ENCODE results near the gene MMP15. TPM values are rescaled to one million over a fixed set of nuclear protein-coding genes. Genes with fewer than 3 reads are reported as not detected.

Gene MMP15
- total RNA-seq, 1 donor from 2014 or later, result 32.3 TPM

DNA sequence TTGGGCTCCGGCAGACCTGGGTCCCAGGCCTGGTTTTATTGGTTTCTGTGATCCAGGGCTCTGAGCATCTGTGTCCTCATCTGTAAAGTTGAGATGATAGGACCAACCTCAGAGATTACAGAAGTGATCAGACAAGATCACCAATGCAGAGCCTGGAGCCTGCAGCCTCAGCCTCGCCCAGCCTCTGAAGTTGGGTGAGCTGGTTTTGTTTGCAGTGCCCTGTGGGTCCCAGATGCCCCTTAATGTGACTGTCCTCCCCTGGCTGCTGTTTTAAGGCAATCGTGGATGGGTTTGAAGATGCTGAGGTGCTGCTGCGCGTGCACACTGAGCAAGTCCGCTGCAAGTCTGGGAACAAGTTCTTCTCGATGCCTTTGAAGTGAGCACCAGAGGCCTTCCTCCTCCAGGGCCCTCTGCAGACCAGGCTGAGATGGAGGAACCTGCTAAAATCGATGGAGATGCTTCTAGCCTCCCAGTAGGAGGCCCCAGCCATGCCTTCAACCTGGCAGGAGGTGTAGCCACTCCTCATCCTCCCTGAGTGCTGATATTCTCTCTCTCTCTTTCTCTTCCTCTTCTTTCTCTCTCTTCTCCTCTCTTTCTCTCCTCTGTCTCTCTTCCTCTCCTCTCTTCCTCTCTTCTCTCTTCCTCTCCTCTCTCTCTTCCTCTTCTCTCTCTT, 5.6 kb upstream of the MMP15 start:
- no peak for DNase-seq

- peak; percentile 71 for DNase-seq
These were observed 4.7 kb upstream of the MMP15 start for GRCh38 chr16:58020628-58021521.

DNA sequence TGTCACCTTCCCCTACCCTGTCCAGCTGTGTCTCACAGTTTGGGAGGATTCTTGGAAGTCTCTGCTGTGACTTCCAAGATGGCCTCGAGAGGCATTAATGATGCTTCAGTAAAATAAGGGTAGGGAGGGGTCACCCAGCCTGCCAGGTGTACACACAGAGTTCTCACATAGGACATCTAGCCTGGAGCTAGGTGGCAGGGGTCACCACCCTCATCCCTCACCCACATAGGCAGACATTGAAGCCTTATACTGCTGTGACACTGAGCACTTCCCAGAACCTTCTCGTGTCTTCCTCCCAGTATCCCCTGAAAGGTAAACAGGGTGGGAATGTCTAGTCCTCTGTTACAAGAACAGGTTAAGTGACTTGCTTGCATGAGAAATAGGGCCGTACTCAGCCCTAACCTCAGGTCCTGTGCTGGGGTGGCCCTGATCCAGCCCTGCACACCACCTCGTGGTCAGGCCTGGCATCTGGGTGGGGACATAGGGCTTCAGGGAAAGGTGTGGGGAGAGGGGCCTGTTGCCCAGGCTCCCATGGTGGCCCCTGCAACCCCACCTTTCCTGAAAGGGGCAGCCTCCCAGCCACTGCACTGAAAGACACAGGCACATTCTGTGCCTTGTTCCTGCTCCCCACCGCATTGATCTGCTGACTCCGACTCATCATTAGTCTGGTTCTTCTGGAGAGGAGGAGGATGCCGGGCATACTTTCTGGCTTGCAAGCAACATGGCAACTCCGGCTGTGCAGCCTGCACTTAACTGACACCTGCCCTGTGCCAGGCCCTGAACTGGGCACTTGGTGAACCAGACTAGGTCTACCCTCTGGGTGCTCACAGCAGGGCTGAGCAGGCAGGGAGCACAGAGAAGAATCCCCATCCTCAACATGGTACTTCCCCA, 3.6 kb upstream of the MMP15 start:
- DNase-seq, result no peak

GRCh38 chr16:58022601-58023371, 2.8 kb upstream of the MMP15 start:
- peak; percentile 57 for DNase-seq

DNA sequence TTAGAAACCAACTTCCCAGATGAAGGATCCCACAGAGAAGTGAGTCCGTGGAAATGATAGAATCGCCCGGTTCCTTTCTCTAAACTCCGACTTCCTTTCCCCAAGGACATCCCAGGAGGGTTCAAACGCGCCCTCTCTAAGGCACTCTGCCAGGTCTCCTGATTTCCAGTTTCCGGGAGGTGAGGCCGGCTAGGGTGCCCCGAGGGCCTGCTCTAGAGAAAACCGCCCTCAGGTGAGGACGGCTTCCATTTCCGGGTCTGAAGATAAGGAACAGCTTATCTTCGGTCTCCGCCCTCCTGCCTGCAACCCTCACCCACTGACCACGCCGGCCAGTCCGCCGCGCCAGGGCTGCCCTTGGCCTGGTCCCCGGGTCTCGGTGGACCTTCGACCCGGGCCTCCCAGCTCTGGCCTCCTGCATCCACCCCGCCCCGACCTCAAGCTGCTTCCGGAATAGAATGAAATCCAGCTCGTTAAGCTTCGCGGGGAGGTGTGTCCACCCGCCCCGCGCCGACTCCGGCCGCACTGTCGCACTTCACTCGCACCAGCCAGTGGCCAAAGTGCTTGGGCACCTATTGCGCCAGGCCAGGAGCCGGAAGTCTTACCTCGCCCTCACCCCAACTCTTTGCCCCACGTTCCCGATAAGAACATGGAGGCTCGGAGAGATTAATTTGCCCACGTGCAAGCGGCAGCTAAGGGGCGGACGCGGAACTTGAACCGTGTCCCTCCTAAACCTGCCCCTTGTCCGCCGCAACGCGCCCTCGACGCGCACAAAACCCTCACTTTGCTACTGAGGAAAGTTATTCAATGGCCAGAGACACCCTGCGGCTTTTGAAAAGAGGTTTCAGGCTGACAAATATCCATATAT, 836 bp upstream of the MMP15 start:
- DNase-seq, result peak; percentile 39

- DNase-seq, result peak; percentile 64
These were observed 668 bp downstream of the MMP15 start for GRCh38 chr16:58026139-58026704.

DNA sequence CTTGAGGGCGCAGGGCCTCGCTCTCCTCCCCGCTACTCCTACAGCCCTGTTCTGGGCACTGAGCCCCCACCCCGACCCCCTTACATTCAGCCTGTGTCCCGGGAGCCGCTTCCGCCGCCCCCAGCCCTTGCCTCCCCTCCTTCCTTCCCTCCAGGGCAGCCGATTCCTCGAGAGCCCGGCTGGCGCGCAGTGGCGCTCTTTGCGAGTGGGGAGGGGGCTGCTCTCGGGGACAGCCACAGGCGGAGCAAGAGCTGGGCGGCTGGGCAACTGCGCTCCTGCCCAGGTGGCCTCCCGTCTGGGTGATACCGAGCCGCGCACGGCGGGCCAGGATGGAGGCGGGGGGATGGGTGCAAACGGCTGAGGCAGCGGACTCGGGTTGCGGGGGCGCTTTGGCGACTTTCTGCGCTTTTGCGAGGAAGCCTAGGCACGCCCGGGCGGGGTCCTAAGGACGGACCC, 1.2 kb downstream of the MMP15 start:
- DNase-seq, result no peak

DNA sequence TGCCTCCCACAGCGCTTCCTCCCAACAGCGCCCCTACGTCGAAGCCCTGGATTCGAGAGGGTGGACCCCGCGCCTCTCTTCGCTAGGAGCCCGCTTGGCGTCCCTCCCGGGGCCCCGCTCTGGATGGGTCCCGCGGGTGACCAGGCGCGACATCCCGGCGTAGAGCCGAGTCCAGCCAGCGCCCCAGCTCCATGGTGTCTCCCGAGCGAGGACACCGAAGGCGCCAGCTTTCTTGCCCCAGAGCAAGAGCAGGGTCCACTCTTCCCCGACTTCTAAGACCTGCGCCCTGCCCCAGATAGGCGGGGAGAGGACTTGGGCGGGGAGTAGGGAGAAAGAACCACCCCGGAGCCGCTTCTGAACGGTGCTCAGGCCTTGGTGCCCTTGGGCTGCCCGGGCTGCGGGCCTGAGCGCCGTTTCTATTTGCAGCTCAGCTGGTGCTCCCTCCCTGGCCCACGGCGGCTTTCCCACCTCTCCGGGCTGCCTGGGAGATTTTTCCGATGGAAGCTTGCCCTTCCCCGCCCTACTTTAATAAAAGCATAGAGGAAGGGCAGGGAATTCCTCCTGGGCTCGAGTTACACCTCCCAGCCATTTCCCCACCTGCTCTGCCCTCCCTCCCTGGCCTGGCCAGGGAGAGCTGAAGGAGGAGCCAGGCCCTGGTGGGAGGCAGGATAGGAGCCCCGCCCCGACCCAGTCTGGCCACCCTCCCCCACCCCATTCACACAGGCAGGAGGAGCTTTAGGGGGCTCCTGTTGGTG, 1.8 kb downstream of the MMP15 start:
- DNase-seq, result peak; percentile 26

GRCh38 chr16:58027916-58028455, 2.4 kb downstream of the MMP15 start:
- no peak for DNase-seq

GRCh38 chr16:58028541-58029070, 3.1 kb downstream of the MMP15 start:
- DNase-seq, result no peak

GRCh38 chr16:58029410-58029809, 3.9 kb downstream of the MMP15 start:
- DNase-seq, result no peak

GRCh38 chr16:58030136-58030840, 4.7 kb downstream of the MMP15 start:
- no peak for DNase-seq

GRCh38 chr16:58031016-58031800, 5.7 kb downstream of the MMP15 start:
- no peak for DNase-seq

GRCh38 chr16:58032710-58033293, 7.2 kb downstream of the MMP15 start:
- DNase-seq, result no peak

GRCh38 chr16:58034128-58034685, 8.7 kb downstream of the MMP15 start:
- DNase-seq, result no peak

- DNase-seq, result no peak
These were observed 9.2 kb downstream of the MMP15 start for GRCh38 chr16:58034774-58035173.

Measured in dermis blood vessel endothelial cell (primary cell).